Measurements from ENCODE around the gene TMEM88. TPM values are rescaled to one million over a fixed set of nuclear protein-coding genes. Genes with fewer than 3 reads are reported as not detected.
"Not testable (repeated sequence)": the region's sequence is repeated elsewhere in the genome, so short reads cannot be mapped to it uniquely, and the experiment has no call there.

Gene TMEM88
- total RNA-seq: 0.64 TPM in 1 of 2 replicates, not detected in the other

DNA sequence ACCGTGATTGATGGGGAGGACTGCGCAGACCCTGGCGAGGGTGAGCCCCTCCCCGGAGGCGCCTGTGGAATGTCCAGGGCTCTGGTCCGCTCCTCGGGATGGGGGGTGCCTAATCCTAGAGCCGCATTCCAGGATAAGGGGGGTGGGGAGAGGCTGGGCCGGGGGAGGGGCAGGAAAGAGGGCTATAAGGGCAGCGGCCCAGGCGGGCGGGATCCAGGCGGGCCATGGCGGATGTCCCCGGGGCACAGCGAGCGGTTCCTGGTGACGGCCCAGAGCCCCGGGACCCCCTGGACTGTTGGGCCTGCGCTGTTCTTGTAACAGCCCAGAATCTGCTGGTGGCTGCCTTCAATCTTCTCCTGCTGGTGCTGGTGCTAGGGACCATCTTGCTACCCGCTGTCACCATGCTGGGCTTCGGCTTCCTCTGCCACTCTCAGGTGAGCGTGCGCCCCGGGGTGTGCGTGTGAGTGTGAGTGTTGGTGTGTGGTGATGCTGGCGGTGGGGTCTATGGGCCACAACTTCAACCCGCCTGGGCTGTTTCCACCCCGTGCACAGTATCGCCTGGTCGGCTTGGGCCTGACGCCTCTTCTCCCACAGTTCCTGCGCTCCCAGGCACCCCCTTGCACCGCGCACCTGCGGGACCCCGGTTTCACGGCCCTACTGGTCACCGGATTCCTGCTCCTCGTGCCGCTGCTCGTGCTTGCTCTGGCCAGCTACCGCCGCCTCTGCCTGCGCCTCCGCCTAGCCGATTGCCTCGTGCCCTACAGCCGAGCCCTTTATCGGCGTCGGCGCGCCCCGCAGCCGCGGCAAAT is at the start of gene TMEM88:
TSS of gene TMEM88 (plus strand) at position 216 of the 809 bp plus-strand sequence. CDS start at position 225, 9 bp downstream.
- H3K27me3 ChIP-seq (ENCODE audit: control insufficient read depth, insufficient read depth, low read length): no peaks in the 10 kb centered on the region
- H3K36me3 ChIP-seq (ENCODE audit: control insufficient read depth, insufficient read depth, low read length): peaks cover 34% of the 10 kb centered on the region
- no peak for FAIRE-seq
- H3K4me3 ChIP-seq (ENCODE audit: low read depth, low read length): no peak within 1 kb of the TSS
- no peak for TF ChIP-seq CTCF (IDR thresholded peaks at IDR 0.05; ENCODE audit: insufficient read depth, low read length, severe bottlenecking)
- no peak for DNase-seq (ENCODE audit: low read depth)

DNA sequence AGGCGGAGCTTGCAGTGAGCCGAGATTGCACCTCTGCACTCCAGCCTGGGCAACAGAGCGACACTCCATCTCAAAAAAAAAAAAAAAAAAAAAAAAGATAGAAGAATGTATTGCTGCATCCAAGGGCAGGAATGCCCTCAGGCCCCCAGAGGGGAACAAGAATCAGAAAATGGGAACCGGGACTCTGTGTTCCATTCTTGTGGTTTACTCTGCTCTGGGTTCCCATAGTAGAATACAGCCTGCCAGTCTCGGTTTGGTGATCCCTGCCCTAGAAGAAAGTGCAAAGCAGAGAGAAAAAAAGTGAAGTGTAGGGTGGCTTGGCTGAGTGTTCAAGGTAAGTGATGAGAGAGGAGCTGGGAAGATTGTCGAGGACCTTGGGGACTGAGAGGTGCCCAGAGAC is 48.3 kb upstream of the TMEM88 start:
- H3K27me3 ChIP-seq (ENCODE audit: control insufficient read depth, insufficient read depth, low read length): no peaks in the 10 kb centered on the region
- TF ChIP-seq CTCF (IDR thresholded peaks at IDR 0.05; ENCODE audit: insufficient read depth, low read length, severe bottlenecking): no peak
- H3K36me3 ChIP-seq (ENCODE audit: control insufficient read depth, insufficient read depth, low read length): no peaks in the 10 kb centered on the region
- DNase-seq (ENCODE audit: low read depth): no peak
- H3K4me3 ChIP-seq (ENCODE audit: low read depth, low read length): no peak overlapping the region
- no peak for FAIRE-seq

DNA sequence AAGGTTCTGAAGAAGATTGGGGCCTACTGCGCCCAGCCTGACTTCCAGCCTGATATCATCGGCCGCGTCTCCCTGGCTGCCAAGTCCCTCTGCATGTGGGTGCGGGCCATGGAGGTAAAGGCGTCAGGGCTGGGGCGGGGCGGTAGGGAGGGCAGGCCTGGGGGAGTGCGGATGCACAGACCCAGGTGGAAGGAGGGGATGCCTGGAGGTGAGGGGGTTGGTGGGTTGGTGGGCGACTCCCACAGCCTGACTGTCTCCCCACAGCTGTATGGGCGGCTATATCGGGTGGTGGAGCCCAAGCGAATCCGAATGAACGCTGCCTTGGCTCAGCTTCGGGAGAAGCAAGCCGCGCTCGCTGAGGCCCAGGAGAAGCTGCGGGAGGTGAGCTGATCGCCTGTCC is 47.7 kb upstream of the TMEM88 start:
- Histone ChIP-seq H3K27me3 (ENCODE audit: control insufficient read depth, insufficient read depth, low read length) (no peaks in the 10 kb centered on the region), H3K4me3 (ENCODE audit: low read depth, low read length) (no peak overlapping the region), H3K36me3 (ENCODE audit: control insufficient read depth, insufficient read depth, low read length) (no peaks in the 10 kb centered on the region)
- TF ChIP-seq CTCF (IDR thresholded peaks at IDR 0.05; ENCODE audit: insufficient read depth, low read length, severe bottlenecking): no peak
- no peak for DNase-seq (ENCODE audit: low read depth)
- FAIRE-seq: no peak

DNA sequence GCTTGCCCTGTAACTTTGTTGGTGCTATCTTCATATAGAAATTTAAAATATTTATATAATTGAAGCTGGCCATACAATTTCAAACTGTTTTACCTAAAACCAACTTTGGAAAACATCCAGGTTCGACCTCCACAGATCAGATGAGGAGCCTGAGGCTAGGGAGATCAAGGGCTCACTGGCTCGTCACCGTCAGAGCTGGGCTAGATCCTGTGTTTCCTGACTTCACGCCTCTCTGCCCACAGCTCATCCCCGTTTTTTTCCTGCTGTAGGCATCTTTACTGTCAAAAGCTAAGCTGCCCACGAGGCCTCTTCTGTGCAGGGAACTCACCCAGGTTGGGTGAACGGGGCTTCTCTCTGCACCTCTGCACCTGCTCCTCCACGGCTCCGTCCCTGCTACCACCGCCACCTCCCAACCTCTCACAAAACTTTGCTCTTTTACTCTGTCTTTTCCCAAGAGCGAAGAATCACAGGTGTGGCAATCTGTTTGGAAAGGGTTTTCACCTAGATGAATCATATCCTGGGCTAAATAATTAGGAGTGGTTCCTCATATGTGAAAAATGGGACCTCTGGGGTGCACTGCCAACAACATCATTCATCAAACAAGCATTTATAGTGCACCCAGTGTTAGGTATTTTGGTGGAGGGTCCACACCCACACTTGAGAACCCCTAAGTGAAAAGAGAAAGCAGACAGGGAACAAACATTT is 45.6 kb upstream of the TMEM88 start:
- FAIRE-seq (peak; percentile 84), DNase-seq (ENCODE audit: low read depth) (peak; percentile 90)
- Histone ChIP-seq H3K4me3 (ENCODE audit: low read depth, low read length) (no peak overlapping the region), H3K27me3 (ENCODE audit: control insufficient read depth, insufficient read depth, low read length) (no peaks in the 10 kb centered on the region), H3K36me3 (ENCODE audit: control insufficient read depth, insufficient read depth, low read length) (no peaks in the 10 kb centered on the region)
- no peak for TF ChIP-seq CTCF (IDR thresholded peaks at IDR 0.05; ENCODE audit: insufficient read depth, low read length, severe bottlenecking)

DNA sequence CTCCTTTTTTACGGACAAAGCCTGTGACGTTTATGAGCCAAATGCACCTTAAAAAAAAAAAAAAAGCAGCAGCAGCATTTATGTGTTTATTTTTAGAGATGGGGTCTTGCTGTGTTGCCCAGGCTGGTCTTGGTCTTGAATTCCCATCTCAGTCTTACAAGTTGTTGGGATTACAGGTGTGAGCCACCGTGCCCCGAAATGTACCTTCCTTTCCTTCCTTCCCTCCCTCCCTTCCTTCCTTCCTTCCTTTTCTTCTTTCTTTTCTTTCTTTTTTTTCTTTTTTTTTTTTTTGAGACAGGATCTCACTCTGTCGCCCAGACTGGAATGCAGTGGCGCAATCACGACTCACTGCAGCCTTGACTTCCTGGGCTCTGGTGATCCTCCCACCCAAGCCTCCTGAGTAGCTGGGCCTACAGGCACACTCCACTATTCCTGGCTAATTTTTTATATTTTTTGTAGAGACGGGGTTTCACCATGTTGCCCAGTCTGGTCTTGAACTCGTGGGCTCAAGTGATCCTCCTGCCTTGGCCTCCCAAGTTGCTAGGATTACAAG is 45.0 kb upstream of the TMEM88 start:
- H3K4me3 ChIP-seq (ENCODE audit: low read depth, low read length); H3K36me3 ChIP-seq (ENCODE audit: control insufficient read depth, insufficient read depth, low read length); H3K27me3 ChIP-seq (ENCODE audit: control insufficient read depth, insufficient read depth, low read length); FAIRE-seq: not testable (repeated sequence)
- DNase-seq (ENCODE audit: low read depth): peak; percentile 49

- TF ChIP-seq CTCF (IDR thresholded peaks at IDR 0.05; ENCODE audit: insufficient read depth, low read length, severe bottlenecking): no peak
- no peaks in the 10 kb centered on the region for H3K36me3 ChIP-seq (ENCODE audit: control insufficient read depth, insufficient read depth, low read length)
- FAIRE-seq: no peak
- H3K4me3 ChIP-seq (ENCODE audit: low read depth, low read length): no peak overlapping the region
- H3K27me3 ChIP-seq (ENCODE audit: control insufficient read depth, insufficient read depth, low read length): no peaks in the 10 kb centered on the region
- no peak for DNase-seq (ENCODE audit: low read depth)
These were observed 43.6 kb upstream of the TMEM88 start for GRCh38 chr17:7811251-7811650.

All from bronchial epithelial cell (primary cell).